Measurements from ENCODE around the gene SPG21. TPM values are rescaled to one million over a fixed set of nuclear protein-coding genes. Genes with fewer than 3 reads are reported as not detected.

Gene SPG21
- total and polyA plus RNA-seq, 2 of the 13 experiments (the other 11 are each of a cell fraction or from before 2014, with no cell fraction given), result 36.7 to 42.4 TPM

GRCh38 chr15:64989416-64990167 is at the start of gene SPG21 (continued):
- no peak for TF ChIP-seq LCORL (IDR thresholded peaks at IDR 0.05)
- no peak for TF ChIP-seq LCORL (CRISPR knock-in tag; IDR thresholded peaks at IDR 0.05)
- TF ChIP-seq NRL (CRISPR knock-in tag; IDR thresholded peaks at IDR 0.05; ENCODE audit: borderline replicate concordance), result peak; percentile 57; the same call in 1 of the 2 replicates
- peak; percentile 73; the same call in 1 of the 2 replicates for TF ChIP-seq ZBTB43 (CRISPR knock-in tag; conservative IDR thresholded peaks at IDR 0.05)
- 0 out of 2 replicates have a peak, but pooled peaks have one; percentile 33 for TF ChIP-seq ZSCAN29 (CRISPR knock-in tag; conservative IDR thresholded peaks at IDR 0.05)
- TF ChIP-seq KAT8 (CRISPR knock-in tag; IDR thresholded peaks at IDR 0.05), result peak; percentile 24; the same call in 1 of the 2 replicates
- no peak for TF ChIP-seq HNRNPH1 (optimal IDR thresholded peaks at IDR 0.05; ENCODE audit: low read depth, low read length)
- peak; percentile 71; the same call in 1 of the 2 replicates for TF ChIP-seq MAX (IDR thresholded peaks at IDR 0.05)
- TF ChIP-seq, protein P1, sequence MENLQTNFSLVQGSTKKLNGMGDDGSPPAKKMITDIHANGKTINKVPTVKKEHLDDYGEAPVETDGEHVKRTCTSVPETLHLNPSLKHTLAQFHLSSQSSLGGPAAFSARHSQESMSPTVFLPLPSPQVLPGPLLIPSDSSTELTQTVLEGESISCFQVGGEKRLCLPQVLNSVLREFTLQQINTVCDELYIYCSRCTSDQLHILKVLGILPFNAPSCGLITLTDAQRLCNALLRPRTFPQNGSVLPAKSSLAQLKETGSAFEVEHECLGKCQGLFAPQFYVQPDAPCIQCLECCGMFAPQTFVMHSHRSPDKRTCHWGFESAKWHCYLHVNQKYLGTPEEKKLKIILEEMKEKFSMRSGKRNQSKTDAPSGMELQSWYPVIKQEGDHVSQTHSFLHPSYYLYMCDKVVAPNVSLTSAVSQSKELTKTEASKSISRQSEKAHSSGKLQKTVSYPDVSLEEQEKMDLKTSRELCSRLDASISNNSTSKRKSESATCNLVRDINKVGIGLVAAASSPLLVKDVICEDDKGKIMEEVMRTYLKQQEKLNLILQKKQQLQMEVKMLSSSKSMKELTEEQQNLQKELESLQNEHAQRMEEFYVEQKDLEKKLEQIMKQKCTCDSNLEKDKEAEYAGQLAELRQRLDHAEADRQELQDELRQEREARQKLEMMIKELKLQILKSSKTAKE (CRISPR knock-in tag; IDR thresholded peaks at IDR 0.05; ENCODE audit: borderline replicate concordance), result no peak
- peak; percentile 89 for TF ChIP-seq ZNF563 (CRISPR knock-in tag; IDR thresholded peaks at IDR 0.05)
- TF ChIP-seq HNRNPLL (IDR thresholded peaks at IDR 0.05; ENCODE audit: low read depth, low read length, poor library complexity, severe bottlenecking), result peak; percentile 93
- no peak for TF ChIP-seq EED (CRISPR knock-in tag; IDR thresholded peaks at IDR 0.05)
- peak; percentile 59; the same call in 1 of the 2 replicates for TF ChIP-seq MEIS1 (CRISPR knock-in tag; IDR thresholded peaks at IDR 0.05; ENCODE audit: borderline replicate concordance)
- TF ChIP-seq, protein P2, sequence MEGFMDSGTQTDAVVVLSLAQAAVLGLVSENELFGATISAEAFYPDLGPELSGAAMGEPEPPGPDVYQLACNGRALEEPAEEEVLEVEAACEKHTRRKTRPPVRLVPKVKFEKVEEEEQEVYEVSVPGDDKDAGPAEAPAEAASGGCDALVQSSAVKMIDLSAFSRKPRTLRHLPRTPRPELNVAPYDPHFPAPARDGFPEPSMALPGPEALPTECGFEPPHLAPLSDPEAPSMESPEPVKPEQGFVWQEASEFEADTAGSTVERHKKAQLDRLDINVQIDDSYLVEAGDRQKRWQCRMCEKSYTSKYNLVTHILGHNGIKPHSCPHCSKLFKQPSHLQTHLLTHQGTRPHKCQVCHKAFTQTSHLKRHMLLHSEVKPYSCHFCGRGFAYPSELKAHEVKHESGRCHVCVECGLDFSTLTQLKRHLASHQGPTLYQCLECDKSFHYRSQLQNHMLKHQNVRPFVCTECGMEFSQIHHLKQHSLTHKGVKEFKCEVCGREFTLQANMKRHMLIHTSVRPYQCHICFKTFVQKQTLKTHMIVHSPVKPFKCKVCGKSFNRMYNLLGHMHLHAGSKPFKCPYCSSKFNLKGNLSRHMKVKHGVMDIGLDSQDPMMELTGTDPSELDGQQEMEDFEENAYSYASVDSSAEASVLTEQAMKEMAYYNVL (CRISPR knock-in tag; IDR thresholded peaks at IDR 0.05; ENCODE audit: borderline replicate concordance), result peak; percentile 57; the same call in 1 of the 2 replicates
- TF ChIP-seq, protein P3, sequence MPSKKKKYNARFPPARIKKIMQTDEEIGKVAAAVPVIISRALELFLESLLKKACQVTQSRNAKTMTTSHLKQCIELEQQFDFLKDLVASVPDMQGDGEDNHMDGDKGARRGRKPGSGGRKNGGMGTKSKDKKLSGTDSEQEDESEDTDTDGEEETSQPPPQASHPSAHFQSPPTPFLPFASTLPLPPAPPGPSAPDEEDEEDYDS (CRISPR knock-in tag; IDR thresholded peaks at IDR 0.05), result no peak; the same call in 1 of the 2 replicates
- TF ChIP-seq ZNF629 (CRISPR knock-in tag; conservative IDR thresholded peaks at IDR 0.05), result no peak
- 0 out of 2 replicates have a peak, but pooled peaks have one; percentile 61 for TF ChIP-seq KMT2A (CRISPR knock-in tag; IDR thresholded peaks at IDR 0.05)
- TF ChIP-seq ZNF331 (CRISPR knock-in tag; IDR thresholded peaks at IDR 0.05), result peak; percentile 54
- peak; percentile 74; the same call in 1 of the 2 replicates for TF ChIP-seq ZNF546 (CRISPR knock-in tag; conservative IDR thresholded peaks at IDR 0.05)
- TF ChIP-seq ZNF598 (CRISPR knock-in tag; IDR thresholded peaks at IDR 0.05; ENCODE audit: borderline replicate concordance), result no peak
- peak; percentile 40 for TF ChIP-seq ZNF329 (CRISPR knock-in tag; IDR thresholded peaks at IDR 0.05; ENCODE audit: low read depth)
- no peak for TF ChIP-seq ZNF121 (CRISPR knock-in tag; IDR thresholded peaks at IDR 0.05)
- no peak for TF ChIP-seq ARNT (IDR thresholded peaks at IDR 0.05)
- TF ChIP-seq ZMAT3 (CRISPR knock-in tag; conservative IDR thresholded peaks at IDR 0.05), result peak; percentile 72; the same call in 1 of the 2 replicates
- TF ChIP-seq MYC (CRISPR knock-in tag; IDR thresholded peaks at IDR 0.05; ENCODE audit: borderline replicate concordance), result peak; percentile 84
